ENCODE data around the gene CNOT1. TPM values are rescaled to one million over a fixed set of nuclear protein-coding genes. Genes with fewer than 3 reads are reported as not detected.

Gene CNOT1
- total RNA-seq, 1 experiment from 2014 or later, result 328 TPM

DNA sequence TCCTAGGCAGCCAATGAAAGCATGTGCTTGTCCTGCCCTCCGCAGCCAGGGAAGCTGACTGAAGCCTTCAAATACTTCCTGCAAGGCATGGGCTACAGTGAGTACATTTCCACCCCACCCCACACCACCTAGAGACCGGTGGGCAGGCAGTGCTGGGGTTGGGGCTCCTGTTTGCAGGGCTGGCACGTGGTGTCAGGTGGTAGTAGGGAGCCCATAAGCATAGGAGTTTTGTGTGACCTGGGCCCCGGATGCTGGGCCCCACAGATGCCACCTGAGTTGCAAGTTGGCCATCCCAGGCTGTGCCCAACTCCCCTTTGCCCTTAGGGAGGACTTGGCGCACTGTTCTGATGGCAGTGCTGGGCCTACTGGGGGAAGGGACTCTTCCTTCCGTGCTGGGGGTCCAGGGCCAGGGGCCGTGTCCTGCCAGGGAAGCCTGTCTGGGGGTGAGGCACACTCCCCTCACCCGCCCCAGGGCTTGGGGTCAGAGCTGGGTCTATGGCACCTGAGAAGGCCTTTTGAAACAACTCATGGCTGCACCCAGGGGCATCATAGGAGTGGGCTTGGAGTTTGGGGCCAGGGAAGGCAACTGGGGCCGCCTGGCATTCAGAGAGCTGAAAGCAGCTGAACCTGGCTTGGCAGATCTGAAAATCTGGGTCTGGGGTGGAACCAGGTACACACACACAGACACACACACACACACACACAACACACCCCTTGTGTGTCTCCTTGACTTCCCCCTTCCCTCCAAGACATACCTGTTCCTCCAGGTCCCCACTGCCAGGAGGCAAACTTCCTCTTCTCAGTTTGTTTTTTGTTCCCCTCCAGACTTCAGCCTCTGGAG is 120.2 kb downstream of the CNOT1 start:
- Histone ChIP-seq H2BK5ac (ENCODE audit: insufficient read length, low read length) (no peak overlapping the region), H3K79me2 (ENCODE audit: insufficient read depth, low read length) (no peaks in the 10 kb centered on the region), H3K9ac (ENCODE audit: extremely low read depth, insufficient read length, low read length) (no peak overlapping the region), H2BK20ac (ENCODE audit: low read depth, low read length, poor library complexity, severe bottlenecking) (no peak overlapping the region), H3K56ac (ENCODE audit: insufficient read length, low read depth, low read length) (no peak overlapping the region), H2BK15ac (ENCODE audit: low read depth, low read length) (no peak overlapping the region), H3K18ac (ENCODE audit: insufficient read length, low read depth, low read length) (no peak overlapping the region), H3K23me2 (ENCODE audit: insufficient read length, low read depth, low read length, poor library complexity, severe bottlenecking) (no peaks in the 10 kb centered on the region), H3K23ac (ENCODE audit: insufficient read length, low read depth, low read length) (no peak overlapping the region), H3K9me3 (ENCODE audit: control insufficient read depth, low read depth, low read length) (no peaks in the 10 kb centered on the region), H4K20me1 (ENCODE audit: control insufficient read depth, insufficient read depth, insufficient read length) (no peaks in the 10 kb centered on the region), H2AK5ac (ENCODE audit: insufficient read length, low read length) (no peak overlapping the region), H4K5ac (ENCODE audit: insufficient read length, low read depth, low read length) (no peak overlapping the region), H3T11ph (ENCODE audit: low read length) (no peak overlapping the region), H2AFZ (ENCODE audit: low read length) (no peak overlapping the region), H3K14ac (ENCODE audit: insufficient read depth, low read length) (no peak overlapping the region), H3K4me2 (ENCODE audit: insufficient read depth, insufficient read length, low read length) (no peak overlapping the region), H3K27me3 (ENCODE audit: insufficient read depth, low read length) (no peaks in the 10 kb centered on the region), H3K4me1 (ENCODE audit: insufficient read depth, low read length) (no peaks in the 10 kb centered on the region), H4K91ac (ENCODE audit: insufficient read length, low read depth, low read length) (no peak overlapping the region), H2BK12ac (ENCODE audit: insufficient read length, low read depth, low read length) (no peak overlapping the region), H4K8ac (replicated peaks; ENCODE audit: insufficient read length, low read depth, low read length) (no peak overlapping the region), H2BK120ac (ENCODE audit: low read depth, low read length, poor library complexity, severe bottlenecking) (no peak overlapping the region), H3K27ac (ENCODE audit: insufficient read length, low read depth, low read length) (no peak overlapping the region), H3K4ac (ENCODE audit: low read depth, low read length) (no peak overlapping the region), H3K79me1 (ENCODE audit: insufficient read depth, low read depth, low read length, poor library complexity, severe bottlenecking) (no peaks in the 10 kb centered on the region)
- Mint-ChIP-seq H3K4me1 (peaks cover 6 to 12% of the 10 kb centered on the region in 2 experiments), H3K9me3 (no peaks in the 10 kb centered on the region), H3K27ac (no peak overlapping the region; a peak in 2 of 7 replicates), H3K36me3 (ENCODE audit: insufficient read depth in 1 of 3, low read depth in 3 of 3) (peaks cover 9 to 27% (median 11%) of the 10 kb centered on the region in 3 experiments), H3K4me3 (no peak overlapping the region; a peak in 1 of 5 replicates), H3K27me3 (ENCODE audit: low read depth) (no peaks in the 10 kb centered on the region)
- TF ChIP-seq, protein P1, sequence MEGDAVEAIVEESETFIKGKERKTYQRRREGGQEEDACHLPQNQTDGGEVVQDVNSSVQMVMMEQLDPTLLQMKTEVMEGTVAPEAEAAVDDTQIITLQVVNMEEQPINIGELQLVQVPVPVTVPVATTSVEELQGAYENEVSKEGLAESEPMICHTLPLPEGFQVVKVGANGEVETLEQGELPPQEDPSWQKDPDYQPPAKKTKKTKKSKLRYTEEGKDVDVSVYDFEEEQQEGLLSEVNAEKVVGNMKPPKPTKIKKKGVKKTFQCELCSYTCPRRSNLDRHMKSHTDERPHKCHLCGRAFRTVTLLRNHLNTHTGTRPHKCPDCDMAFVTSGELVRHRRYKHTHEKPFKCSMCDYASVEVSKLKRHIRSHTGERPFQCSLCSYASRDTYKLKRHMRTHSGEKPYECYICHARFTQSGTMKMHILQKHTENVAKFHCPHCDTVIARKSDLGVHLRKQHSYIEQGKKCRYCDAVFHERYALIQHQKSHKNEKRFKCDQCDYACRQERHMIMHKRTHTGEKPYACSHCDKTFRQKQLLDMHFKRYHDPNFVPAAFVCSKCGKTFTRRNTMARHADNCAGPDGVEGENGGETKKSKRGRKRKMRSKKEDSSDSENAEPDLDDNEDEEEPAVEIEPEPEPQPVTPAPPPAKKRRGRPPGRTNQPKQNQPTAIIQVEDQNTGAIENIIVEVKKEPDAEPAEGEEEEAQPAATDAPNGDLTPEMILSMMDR (conservative IDR thresholded peaks at IDR 0.05), result no peak
- WGBS (ENCODE audit: extremely low coverage, insufficient read length, low lambda C conversion rate), result no CpG with 5 or more reads among the region's 9 CpGs
- no peak for DNase-seq

All from H9 (cell line).